SU-DHL-6 (cell line): ENCODE data around the gene DNPH1.

Source experiments
- H2AFZ ChIP-seq: fragments of 200-600 bp; sonication (generic); 2 replicates; pipeline ENCODE4 v1.6.1; 2014; ENCODE audit warnings: low read depth, mild to moderate bottlenecking, moderate library complexity, mixed read lengths, antibody characterized with exemption, low read length; ENCODE audit not compliant: severe bottlenecking
- H3F3A ChIP-seq: fragments of 200-600 bp; shearing (Covaris generic); 2 replicates; pipeline ENCODE4 v1.6.0; 2016; ENCODE audit warnings: antibody characterized with exemption, mild to moderate bottlenecking; ENCODE audit not compliant: insufficient read depth
- H3K27ac ChIP-seq: fragments of 200-600 bp; sonication (generic); 2 replicates; pipeline ENCODE4 v1.5.1; 2016; ENCODE audit warnings: low read depth, mild to moderate bottlenecking, low read length, moderate library complexity, mixed read lengths
- H3K27me3 ChIP-seq: fragments of 200-600 bp; sonication (generic), shearing (Covaris generic); 2 replicates; pipeline ENCODE4 v1.6.0; 2014; ENCODE audit warnings: mild to moderate bottlenecking, low read length
- H3K36me3 ChIP-seq: fragments of 200-600 bp; sonication (generic); 2 replicates; pipeline ENCODE4 v1.6.1; 2014; ENCODE audit warnings: mild to moderate bottlenecking, low read length, mixed read lengths
- H3K4me2 ChIP-seq: fragments of 300-600, 200-600 bp; shearing (Covaris generic), sonication (generic); 2 replicates; pipeline ENCODE4 v1.6.0; 2014; ENCODE audit warnings: low read length, low read depth, mild to moderate bottlenecking; ENCODE audit not compliant: poor library complexity, severe bottlenecking
- H3K4me3 ChIP-seq: fragments of 200-600 bp; sonication (generic); 2 replicates; pipeline ENCODE4 v1.5.1; 2014; ENCODE audit warnings: antibody characterized with exemption, low read length, mild to moderate bottlenecking, mixed read lengths; ENCODE audit not compliant: insufficient read depth, poor library complexity, severe bottlenecking
- H3K79me2 ChIP-seq: fragments of 200-600 bp; sonication (generic); 2 replicates; pipeline ENCODE4 v1.6.1; 2014; ENCODE audit warnings: mild to moderate bottlenecking, low read length, moderate library complexity; ENCODE audit not compliant: insufficient read depth
- H3K9ac ChIP-seq: fragments of 200-600 bp; sonication (generic); 2 replicates; pipeline ENCODE4 v1.7.0; 2014; ENCODE audit warnings: mild to moderate bottlenecking, low read length
- H3K9me2 ChIP-seq: fragments of 200-600 bp; sonication (generic); replicated peaks from 2 replicates; pipeline ENCODE4 v1.6.1; 2014; ENCODE audit warnings: low read length; ENCODE audit not compliant: insufficient read depth
- H3K9me3 ChIP-seq: fragments of 200-600 bp; sonication (generic); 2 replicates; pipeline ENCODE4 v1.6.1; 2014; ENCODE audit warnings: low read length, mixed read lengths; ENCODE audit not compliant: insufficient read depth
- H4K20me1 ChIP-seq: fragments of 200-600 bp; sonication (generic); 2 replicates; pipeline ENCODE4 v1.6.1; 2014; ENCODE audit warnings: low read depth, mild to moderate bottlenecking, antibody characterized with exemption, low read length, moderate library complexity, mixed read lengths
- CTCF ChIP-seq: fragments of 200-600 bp; sonication (generic); IDR thresholded peaks from one replicate; pipeline ENCODE4 v1.5.1; 2017; ENCODE audit warnings: antibody characterized with exemption, mild to moderate bottlenecking, low read length, moderate library complexity; ENCODE audit not compliant: insufficient read depth, poor library complexity, severe bottlenecking
- EZH2phosphoT487 ChIP-seq: fragments of 200-600 bp; sonication (generic), shearing (Covaris generic); conservative IDR thresholded peaks from 2 replicates; pipeline ENCODE4 v1.6.1; 2018; ENCODE audit warnings: mild to moderate bottlenecking, antibody characterized with exemption, low read length, moderate library complexity, mixed read lengths

The DNPH1 gene

GRCh38 chr6:43257367-43258145 is 28.3 kb upstream of the DNPH1 start:
- TF ChIP-seq EZH2phosphoT487 = no peak
- TF ChIP-seq CTCF = no peak
- no peaks in the 10 kb centered on the region for H3K27me3 ChIP-seq
- H4K20me1 ChIP-seq = no peaks in the 10 kb centered on the region
- no peak overlapping the region for H3K4me2 ChIP-seq
- no peak overlapping the region for H2AFZ ChIP-seq
- no peaks in the 10 kb centered on the region for H3K9me3 ChIP-seq
- no peak overlapping the region for H3K4me3 ChIP-seq
- no peak overlapping the region for H3K27ac ChIP-seq
- no peaks in the 10 kb centered on the region for H3K36me3 ChIP-seq
- no peak overlapping the region for H3K9ac ChIP-seq
- H3K79me2 ChIP-seq = no peaks in the 10 kb centered on the region
- H3K9me2 ChIP-seq = no peaks in the 10 kb centered on the region
- no peaks in the 10 kb centered on the region for H3F3A ChIP-seq

GRCh38 chr6:43256670-43257366 is 27.5 kb upstream of the DNPH1 start:
- Histone ChIP-seq H3K9me2 (no peaks in the 10 kb centered on the region), H3K27ac (no peak overlapping the region), H3K4me3 (no peak overlapping the region), H3K9me3 (no peaks in the 10 kb centered on the region), H3K4me2 (no peak overlapping the region), H2AFZ (no peak overlapping the region), H4K20me1 (no peaks in the 10 kb centered on the region), H3K79me2 (no peaks in the 10 kb centered on the region), H3K36me3 (no peaks in the 10 kb centered on the region), H3F3A (no peaks in the 10 kb centered on the region), H3K9ac (no peak overlapping the region), H3K27me3 (no peaks in the 10 kb centered on the region)
- TF ChIP-seq EZH2phosphoT487 (no peak), CTCF (no peak)

- H3K27ac ChIP-seq = no peak overlapping the region
- no peaks in the 10 kb centered on the region for H3K36me3 ChIP-seq
- no peak overlapping the region for H3K9ac ChIP-seq
- H3F3A ChIP-seq = no peaks in the 10 kb centered on the region
- H3K9me2 ChIP-seq = no peaks in the 10 kb centered on the region
- H3K4me2 ChIP-seq = no peak overlapping the region
- no peaks in the 10 kb centered on the region for H3K27me3 ChIP-seq
- H4K20me1 ChIP-seq = no peaks in the 10 kb centered on the region
- H2AFZ ChIP-seq = no peak overlapping the region
- no peaks in the 10 kb centered on the region for H3K79me2 ChIP-seq
- no peaks in the 10 kb centered on the region for H3K9me3 ChIP-seq
- TF ChIP-seq EZH2phosphoT487 = no peak
- no peak for TF ChIP-seq CTCF
- no peak overlapping the region for H3K4me3 ChIP-seq
Measured at GRCh38 chr6:43255408-43256054, 26.2 kb upstream of the DNPH1 start.
